H9 (cell line): Measurements from ENCODE around the gene DAB2IP. TPM values are rescaled to one million over a fixed set of nuclear protein-coding genes. Genes with fewer than 3 reads are reported as not detected.

ENCODE experiments used
- DNase-seq: peaks from one replicate; pipeline ENCODE4 v3.0.0-alpha.2; 2017
- H2AFZ ChIP-seq: one replicate; pipeline ENCODE4 v1.6.1; 2013; ENCODE audit warnings: mild to moderate bottlenecking, low read length, control low read depth, moderate library complexity
- H2AK5ac ChIP-seq: 2 replicates; pipeline ENCODE4 v1.6.1; 2013; ENCODE audit warnings: low read length, control low read depth, mixed read lengths; ENCODE audit not compliant: insufficient read length
- H2BK120ac ChIP-seq: one replicate; pipeline ENCODE4 v1.6.1; 2013; ENCODE audit warnings: low read depth, mild to moderate bottlenecking, low read length, control low read depth, inconsistent platforms; ENCODE audit not compliant: poor library complexity, severe bottlenecking
- H2BK12ac ChIP-seq: 2 replicates; pipeline ENCODE4 v1.6.1; 2013; ENCODE audit warnings: low read length, control low read depth, mixed read lengths, low read depth; ENCODE audit not compliant: insufficient read length
- H2BK15ac ChIP-seq: 2 replicates; pipeline ENCODE4 v1.6.1; 2013; ENCODE audit warnings: low read depth, low read length, control low read depth
- H2BK20ac ChIP-seq: one replicate; pipeline ENCODE4 v1.6.1; 2013; ENCODE audit warnings: low read depth, mild to moderate bottlenecking, low read length, control low read depth, inconsistent platforms; ENCODE audit not compliant: poor library complexity, severe bottlenecking
- H2BK5ac ChIP-seq: 2 replicates; pipeline ENCODE4 v1.6.1; 2013; ENCODE audit warnings: low read length, control low read depth, mixed read lengths; ENCODE audit not compliant: insufficient read length
- H3K14ac ChIP-seq: 2 replicates; pipeline ENCODE4 v1.6.1; 2013; ENCODE audit warnings: low read length, control low read depth; ENCODE audit not compliant: insufficient read depth
- H3K18ac ChIP-seq: 2 replicates; pipeline ENCODE4 v1.6.1; 2013; ENCODE audit warnings: low read depth, mild to moderate bottlenecking, mixed read lengths, low read length, control low read depth; ENCODE audit not compliant: insufficient read length
- H3K23ac ChIP-seq: 2 replicates; pipeline ENCODE4 v1.6.1; 2013; ENCODE audit warnings: low read length, control low read depth, mixed read lengths, low read depth; ENCODE audit not compliant: insufficient read length
- H3K23me2 ChIP-seq: 2 replicates; pipeline ENCODE4 v1.6.1; 2013; ENCODE audit warnings: low read depth, mild to moderate bottlenecking, mixed read lengths, low read length, control low read depth; ENCODE audit not compliant: insufficient read length, poor library complexity, severe bottlenecking
- H3K27ac ChIP-seq: 2 replicates; pipeline ENCODE4 v1.5.1; 2013; ENCODE audit warnings: low read length, control low read depth, mixed read lengths, low read depth; ENCODE audit not compliant: insufficient read length
- H3K27me3 ChIP-seq: 2 replicates; pipeline ENCODE4 v1.6.1; 2013; ENCODE audit warnings: low read length, control low read depth, inconsistent platforms; ENCODE audit not compliant: insufficient read depth
- H3K4ac ChIP-seq: 2 replicates; pipeline ENCODE4 v1.6.1; 2013; ENCODE audit warnings: low read depth, mild to moderate bottlenecking, control low read depth, inconsistent platforms, low read length, moderate library complexity
- H3K4me1 ChIP-seq: 2 replicates; pipeline ENCODE4 v1.6.1; 2013; ENCODE audit warnings: low read length, control low read depth, inconsistent platforms; ENCODE audit not compliant: insufficient read depth
- H3K4me2 ChIP-seq: 2 replicates; pipeline ENCODE4 v1.6.1; 2013; ENCODE audit warnings: low read length, control low read depth, mixed read lengths; ENCODE audit not compliant: insufficient read length, insufficient read depth
- H3K56ac ChIP-seq: 2 replicates; pipeline ENCODE4 v1.6.1; 2013; ENCODE audit warnings: low read depth, mild to moderate bottlenecking, mixed read lengths, low read length, control low read depth; ENCODE audit not compliant: insufficient read length
- H3K79me1 ChIP-seq: 2 replicates; pipeline ENCODE4 v1.6.1; 2013; ENCODE audit warnings: low read depth, mild to moderate bottlenecking, moderate library complexity, low read length, control low read depth, inconsistent platforms; ENCODE audit not compliant: insufficient read depth, poor library complexity, severe bottlenecking
- H3K79me2 ChIP-seq: 2 replicates; pipeline ENCODE4 v1.6.1; 2013; ENCODE audit warnings: low read length, control low read depth, inconsistent platforms; ENCODE audit not compliant: insufficient read depth
- H3K9ac ChIP-seq: 2 replicates; pipeline ENCODE4 v1.6.1; 2013; ENCODE audit warnings: low read length, control low read depth, mixed read lengths; ENCODE audit not compliant: insufficient read length; ENCODE audit errors: extremely low read depth
- H3K9me3 ChIP-seq: one replicate; pipeline ENCODE4 v1.6.1; 2013; ENCODE audit warnings: low read depth, low read length, inconsistent platforms; ENCODE audit not compliant: control insufficient read depth
- H3T11ph ChIP-seq: one replicate; pipeline ENCODE4 v1.6.1; 2013; ENCODE audit warnings: mild to moderate bottlenecking, low read length, control low read depth, inconsistent platforms
- H4K20me1 ChIP-seq: one replicate; pipeline ENCODE4 v1.6.1; 2013; ENCODE audit not compliant: control insufficient read depth, insufficient read length, insufficient read depth
- H4K5ac ChIP-seq: 2 replicates; pipeline ENCODE4 v1.6.1; 2013; ENCODE audit warnings: low read depth, mild to moderate bottlenecking, mixed read lengths, low read length, control low read depth; ENCODE audit not compliant: insufficient read length
- H4K8ac ChIP-seq: replicated peaks from 2 replicates; pipeline ENCODE4 v1.6.1; 2013; ENCODE audit warnings: low read length, control low read depth, mixed read lengths, low read depth; ENCODE audit not compliant: insufficient read length
- H4K91ac ChIP-seq: 2 replicates; pipeline ENCODE4 v1.6.1; 2013; ENCODE audit warnings: low read depth, mild to moderate bottlenecking, moderate library complexity, mixed read lengths, low read length, control low read depth; ENCODE audit not compliant: insufficient read length
- H3K27ac Mint-ChIP-seq, 3 experiments: 2 replicates in 2 of 3; 3 replicates in 1 of 3; pipeline ENCODE4 v1.8.0; 2020 to 2021; ENCODE audit warnings: mixed read lengths in 3 of 3, mild to moderate bottlenecking in 1 of 3, moderate library complexity in 1 of 3
- H3K27me3 Mint-ChIP-seq: 2 replicates; pipeline ENCODE4 v1.8.0; 2021; ENCODE audit warnings: low read depth, mild to moderate bottlenecking, moderate library complexity, mixed read lengths
- H3K36me3 Mint-ChIP-seq, 3 experiments: 2 replicates in 2 of 3; 3 replicates in 1 of 3; pipeline ENCODE4 v1.8.0; 2020 to 2021; ENCODE audit warnings: low read depth in 3 of 3, mixed read lengths in 3 of 3; ENCODE audit not compliant: insufficient read depth in 1 of 3
- H3K4me1 Mint-ChIP-seq, 2 experiments: 2 replicates each; pipeline ENCODE4 v1.8.0; 2020; ENCODE audit warnings: mixed read lengths in 2 of 2
- H3K4me3 Mint-ChIP-seq, 2 experiments: 2 replicates in 1 of 2; 3 replicates in 1 of 2; pipeline ENCODE4 v1.8.0; 2020 to 2021; ENCODE audit warnings: mild to moderate bottlenecking in 2 of 2, mixed read lengths in 2 of 2, moderate library complexity in 1 of 2
- H3K9me3 Mint-ChIP-seq, 2 experiments: 2 replicates in 1 of 2; 3 replicates in 1 of 2; pipeline ENCODE4 v1.8.0; 2020; ENCODE audit warnings: mild to moderate bottlenecking in 2 of 2, mixed read lengths in 2 of 2, moderate library complexity in 1 of 2
- CTCF ChIP-seq: fragments of 200-600 bp; sonication (generic); conservative IDR thresholded peaks from 3 replicates; pipeline ENCODE4 v1.8.0; 2021; ENCODE audit warnings: antibody characterized with exemption, mild to moderate bottlenecking
- WGBS: extraction: QIAGEN DNeasy Blood & Tissue Kit; methylation state at CpG from one replicate; pipeline ENCODE4 v1.1.7; 2013; ENCODE audit warnings: missing lambda C conversion rate, low lambda C conversion rate, mixed read lengths; ENCODE audit not compliant: insufficient read length; ENCODE audit errors: extremely low coverage; 5-methylcytosine and 5-hydroxymethylcytosine counted together
- total RNA-seq: library from RNA; stranded (reverse); gene quantifications from 2 replicates; pipeline ENCODE4 v1.2.1, GENCODE V29; 2021

Gene DAB2IP
- total RNA-seq, 1 experiment from 2014 or later: 22.6 TPM

GRCh38 chr9:121648172-121648571 is 3.3 kb upstream of the DAB2IP start:
- H4K20me1 ChIP-seq: no peaks in the 10 kb centered on the region
- no peak overlapping the region for H3T11ph ChIP-seq
- H3K4me1 ChIP-seq: peaks cover 6% of the 10 kb centered on the region; the same call in 1 of the 2 replicates
- no peak overlapping the region for H2BK12ac ChIP-seq
- H3K27me3 ChIP-seq: no peaks in the 10 kb centered on the region
- no peak overlapping the region for H2BK15ac ChIP-seq
- no peak overlapping the region for H3K27ac ChIP-seq
- H3K18ac ChIP-seq: no peak overlapping the region
- H3K23me2 ChIP-seq: peaks cover 13% of the 10 kb centered on the region
- H3K14ac ChIP-seq: no peak overlapping the region
- H3K27ac Mint-ChIP-seq: no peak overlapping the region
- H3K4me3 Mint-ChIP-seq: no peak overlapping the region
- H2AFZ ChIP-seq: no peak overlapping the region
- H3K4ac ChIP-seq: no peak overlapping the region
- H4K91ac ChIP-seq: no peak overlapping the region
- WGBS: no CpG with 5 or more reads among the region's 5 CpGs
- no peaks in the 10 kb centered on the region for H3K79me1 ChIP-seq
- TF ChIP-seq CTCF: no peak
- no peaks in the 10 kb centered on the region; a peak in 1 of 5 replicates for H3K9me3 Mint-ChIP-seq
- no peaks in the 10 kb centered on the region for H3K36me3 Mint-ChIP-seq
- H3K4me1 Mint-ChIP-seq: peaks cover 51 to 62% of the 10 kb centered on the region in 2 experiments
- no peak overlapping the region for H3K56ac ChIP-seq
- H3K27me3 Mint-ChIP-seq: peaks cover 24% of the 10 kb centered on the region
- no peak overlapping the region for H4K5ac ChIP-seq
- no peak overlapping the region for H3K4me2 ChIP-seq
- no peak overlapping the region for H2BK5ac ChIP-seq
- no peak overlapping the region for H2BK20ac ChIP-seq
- H4K8ac ChIP-seq: no peak overlapping the region
- H3K23ac ChIP-seq: no peak overlapping the region
- DNase-seq: no peak
- no peak overlapping the region for H3K9ac ChIP-seq
- no peaks in the 10 kb centered on the region for H3K79me2 ChIP-seq
- no peaks in the 10 kb centered on the region for H3K9me3 ChIP-seq
- no peak overlapping the region for H2BK120ac ChIP-seq
- H2AK5ac ChIP-seq: no peak overlapping the region
